HepG2 (cell line): ENCODE data around the gene E2F3. TPM values are rescaled to one million over a fixed set of nuclear protein-coding genes. Genes with fewer than 3 reads are reported as not detected.

ENCODE experiments used
- ATAC-seq: fragments of 200-7000 bp; cut with Tn5 transposase; 3 replicates; pipeline ENCODE4 v1.9.1; 2020; ENCODE audit warnings: mild to moderate bottlenecking, moderate library complexity
- BruUV-seq: library from RNA; stranded (reverse); fragments of 400-500 nt; replicated peaks from 2 replicates; lab custom pipeline; 2021; lab: Mats Ljungman, UMichigan
- CTCF ChIA-PET: fragments of 300-600 bp; formaldehyde crosslinking; extraction: SDS; loops from one replicate; lab custom pipeline; 2021; ENCODE audit warnings: low total read pairs, inconsistent platforms, low intra/inter-chr PET ratio; lab: Yijun Ruan, JAX
- POLR2A ChIA-PET: fragments of 350-600 bp; sonication (Branson Sonifier 250); formaldehyde crosslinking; loops from one replicate; lab custom pipeline; 2020; ENCODE audit warnings: antibody characterized with exemption, inconsistent platforms; lab: Yijun Ruan, JAX
- DNase-seq: peaks from one replicate; pipeline ENCODE4 v3.0.0-alpha.2; 2015; ENCODE audit warnings: low spot score
- FAIRE-seq: peaks from 3 replicates; lab custom pipeline; 2011; peaks lifted over from hg19 to GRCh38; lab: Jason Lieb, UNC
- H2AFZ ChIP-seq: one replicate; pipeline ENCODE4 v1.6.1; 2011; ENCODE audit warnings: low read length, inconsistent platforms
- H3K27ac ChIP-seq: fragments of 300-600 bp; 3 replicates; pipeline ENCODE4 v1.8.0; 2011; ENCODE audit warnings: mixed run types, mild to moderate bottlenecking, mixed read lengths, low read length, inconsistent platforms; ENCODE audit not compliant: insufficient read depth; ENCODE audit errors: extremely low read length
- H3K27me3 ChIP-seq, 2 experiments: fragments of 200-600 bp in 1 of 2; 2 replicates in 1 of 2; 3 replicates in 1 of 2; pipeline versions ENCODE4 v1.6.0 to v1.8.0; 2011; ENCODE audit warnings: low read length in 2 of 2, mild to moderate bottlenecking in 2 of 2, moderate library complexity in 2 of 2, inconsistent platforms in 1 of 2; ENCODE audit not compliant: insufficient read depth in 2 of 2, control insufficient read depth in 1 of 2
- H3K36me3 ChIP-seq, 2 experiments: fragments of 200-600 bp in 1 of 2; replicated peaks in 1 of 2; 2 replicates in 1 of 2; 3 replicates in 1 of 2; pipeline versions ENCODE4 v1.5.1 to v1.8.0; 2011; ENCODE audit warnings: low read length in 2 of 2, inconsistent platforms in 1 of 2; ENCODE audit not compliant: insufficient read depth in 2 of 2, control insufficient read depth in 1 of 2
- H3K4me1 ChIP-seq: 2 replicates; pipeline ENCODE4 v1.5.1; 2012; ENCODE audit warnings: low read length, inconsistent platforms; ENCODE audit not compliant: insufficient read depth
- H3K4me2 ChIP-seq: 2 replicates; pipeline ENCODE4 v1.6.0; 2011; ENCODE audit warnings: low read depth, low read length, inconsistent platforms
- H3K4me3 ChIP-seq, 3 experiments: fragments of 200-600 bp in 1 of 3; sonication (generic), shearing (Covaris generic) in 1 of 3; replicated peaks in 1 of 3; 2 replicates each; pipeline ENCODE4 v1.5.1; 2011 to 2016; ENCODE audit warnings: low read length in 3 of 3, inconsistent platforms in 2 of 3, low read depth in 2 of 3, mild to moderate bottlenecking in 2 of 3, control low read depth in 1 of 3, mixed read lengths in 1 of 3; ENCODE audit not compliant: insufficient read depth in 1 of 3
- H3K79me2 ChIP-seq: one replicate; pipeline ENCODE4 v1.6.1; 2011; ENCODE audit warnings: low read length, inconsistent platforms; ENCODE audit not compliant: insufficient read depth
- H3K9ac ChIP-seq: 2 replicates; pipeline ENCODE4 v1.6.0; 2011; ENCODE audit warnings: mild to moderate bottlenecking, low read depth, low read length, inconsistent platforms; ENCODE audit not compliant: insufficient read depth
- H3K9me3 ChIP-seq: 2 replicates; pipeline ENCODE4 v1.5.1; 2012; ENCODE audit warnings: mild to moderate bottlenecking, low read length
- H4K20me1 ChIP-seq: 2 replicates; pipeline ENCODE4 v1.6.0; 2011; ENCODE audit warnings: inconsistent platforms, mild to moderate bottlenecking, low read length, moderate library complexity; ENCODE audit not compliant: insufficient read depth
- BHLHE40 ChIP-seq: IDR thresholded peaks from 2 replicates; pipeline ENCODE4 v1.6.1; 2011; ENCODE audit warnings: low read length, improper control_type of control experiment
- CREBL2 ChIP-seq: sonication (generic); formaldehyde crosslinking; IDR thresholded peaks from 2 replicates; pipeline ENCODE4 v1.8.1; 2023; ENCODE audit warnings: missing genetic modification reagents, mild to moderate bottlenecking, borderline replicate concordance
- MXI1 ChIP-seq: IDR thresholded peaks from 3 replicates; pipeline ENCODE4 v1.6.1; 2012; ENCODE audit warnings: low read depth, low read length, inconsistent platforms, borderline replicate concordance
- PHF20 ChIP-seq: sonication (generic); formaldehyde crosslinking; IDR thresholded peaks from 2 replicates; pipeline ENCODE4 v1.5.0; 2020; ENCODE audit warnings: mild to moderate bottlenecking, missing genetic modification reagents
- SATB2 ChIP-seq: sonication (generic); formaldehyde crosslinking; IDR thresholded peaks from 2 replicates; pipeline ENCODE4 v1.5.0; 2020; ENCODE audit warnings: missing genetic modification reagents
- TIGD3 ChIP-seq: sonication (generic); formaldehyde crosslinking; IDR thresholded peaks from 2 replicates; pipeline ENCODE4 v1.5.1; 2020; ENCODE audit warnings: mild to moderate bottlenecking, missing genetic modification reagents, borderline replicate concordance
- TMF1 ChIP-seq: sonication (generic); formaldehyde crosslinking; IDR thresholded peaks from 2 replicates; pipeline ENCODE4 v1.8.1; 2022; ENCODE audit warnings: low read depth, missing genetic modification reagents
- ZNF142 ChIP-seq: sonication (generic); formaldehyde crosslinking; IDR thresholded peaks from 2 replicates; pipeline ENCODE4 v1.4.0; 2020; ENCODE audit warnings: missing genetic modification reagents
- ZNF143 ChIP-seq: sonication (generic); formaldehyde crosslinking; IDR thresholded peaks from 2 replicates; pipeline ENCODE4 v1.4.0; 2020; ENCODE audit warnings: missing genetic modification reagents
- ZNF260 ChIP-seq: sonication (generic); formaldehyde crosslinking; IDR thresholded peaks from 2 replicates; pipeline ENCODE4 v1.4.0; 2020; ENCODE audit warnings: missing genetic modification reagents, low read depth, mild to moderate bottlenecking, borderline replicate concordance
- ZNF3 ChIP-seq: IDR thresholded peaks from 2 replicates; pipeline ENCODE4 v1.7.0; 2017; ENCODE audit warnings: inconsistent platforms
- ZNF362 ChIP-seq: sonication (generic); formaldehyde crosslinking; IDR thresholded peaks from 2 replicates; pipeline ENCODE4 v1.4.0; 2020; ENCODE audit warnings: missing genetic modification reagents, mild to moderate bottlenecking, borderline replicate concordance
- ZNF557 ChIP-seq: sonication (generic); formaldehyde crosslinking; IDR thresholded peaks from 2 replicates; pipeline ENCODE4 v1.4.0; 2020; ENCODE audit warnings: missing genetic modification reagents
- ZNF615 ChIP-seq: sonication (generic); formaldehyde crosslinking; IDR thresholded peaks from 2 replicates; pipeline ENCODE4 v1.5.0; 2020; ENCODE audit warnings: mild to moderate bottlenecking, missing genetic modification reagents, borderline replicate concordance
- WGBS: methylation state at CpG from one replicate; pipeline ENCODE4 v1.1.6; 2017; ENCODE audit warnings: low lambda C conversion rate; 5-methylcytosine and 5-hydroxymethylcytosine counted together
- in situ Hi-C: cut with HindIII; loops from 2 replicates; pipeline ENCODE4 v1.10.0; 2017; ENCODE audit warnings: low pct_unique_long_range_greater_than_20kb; ENCODE audit not compliant: extremely low pct_ligation_motif_present
- intact Hi-C: fragments of 100-400 bp; cut with micrococcal nuclease; formaldehyde crosslinking; loops from one replicate; pipeline ENCODE4 v1.10.0; 2022; ENCODE audit not compliant: unreplicated experiment
- polyA plus RNA-seq, 8 experiments: library from polyadenylated mRNA; depleted of rRNA in 3 of 8; stranded (reverse) in 7 of 8; unstranded in 1 of 8; fragments of >200 nt; fragmentation: Illumina TruSeq in 4 of 8; extraction: Trizol in 4 of 8; gene quantifications; 2 replicates each; pipeline versions ENCODE4 v1.2.1 to v1.2.3, GENCODE V29; 2011 to 2016; ENCODE audit warnings: low read depth in 4 of 8, missing spikeins in 1 of 8, mixed read lengths in 1 of 8; ENCODE audit not compliant: insufficient read depth in 1 of 8
- total RNA-seq, 5 experiments: library from RNA; depleted of rRNA; stranded (reverse); fragments of >200 nt; fragmentation: Illumina TruSeq; extraction: Trizol; gene quantifications; 2 replicates each; pipeline ENCODE4 v1.2.3, GENCODE V29; 2016; ENCODE audit warnings: low read depth in 1 of 5

Gene E2F3
- total and polyA plus RNA-seq, 2 of the 13 experiments (the other 11 are each of a cell fraction or from before 2014, with no cell fraction given), result 8.5 to 12.7 TPM

- TF ChIP-seq TIGD3 (CRISPR knock-in tag), result no peak
- no peak for TF ChIP-seq ZNF143
- no peak for TF ChIP-seq ZNF615 (CRISPR knock-in tag)
- no peak for TF ChIP-seq MXI1
- TF ChIP-seq PHF20 (CRISPR knock-in tag), result no peak
- no peak for TF ChIP-seq ZNF557 (CRISPR knock-in tag)
- no peak for TF ChIP-seq BHLHE40
- no peak for TF ChIP-seq SATB2
- TF ChIP-seq ZNF260, result no peak
Measured at GRCh38 chr6:20479060-20479459, 77.4 kb downstream of the E2F3 start (continued).

- H3K9ac ChIP-seq, result no peak overlapping the region
- no peak overlapping the region for H3K27ac ChIP-seq
- peaks cover 13 to 51% of the 10 kb centered on the region in 2 experiments for H3K36me3 ChIP-seq
- BruUV-seq, result no TSS peak
- ATAC-seq, result no peak
- intact Hi-C loops (no loop called here), in situ Hi-C loops (no loop called here)
- H4K20me1 ChIP-seq, result no peaks in the 10 kb centered on the region
- ChIA-PET POLR2A (no interaction called here), CTCF (no interaction called here)
- 97% methylated on average over 9 of the region's 9 CpGs for WGBS
- H3K79me2 ChIP-seq, result peaks cover 2% of the 10 kb centered on the region
- H3K4me3 ChIP-seq, result no peak overlapping the region
- H3K4me1 ChIP-seq, result peaks cover 14% of the 10 kb centered on the region
- no peak overlapping the region for H3K4me2 ChIP-seq
- no peak for FAIRE-seq
- DNase-seq, result no peak
- no peaks in the 10 kb centered on the region for H3K27me3 ChIP-seq
- H2AFZ ChIP-seq, result no peak overlapping the region
- no peaks in the 10 kb centered on the region for H3K9me3 ChIP-seq
- no peak for TF ChIP-seq CREBL2
- no peak for TF ChIP-seq ZNF362 (CRISPR knock-in tag)
- no peak for TF ChIP-seq ZNF3 (CRISPR knock-in tag)
- TF ChIP-seq TMF1, result no peak
- no peak for TF ChIP-seq ZNF142
Measured at GRCh38 chr6:20479526-20479925, 77.8 kb downstream of the E2F3 start.
